Gastroesophageal sphincter (tissue), 3 donors: ENCODE measurements around the gene SPATA16.

Experiments used
- EP300 ChIP-seq: sonication (generic); formaldehyde crosslinking; IDR thresholded peaks from one replicate; pipeline ENCODE4 v1.6.1; 2017; ENCODE audit warnings: antibody characterized with exemption, mild to moderate bottlenecking
- TF ChIP-seq, protein P1 (sequence below), 4 experiments: fragments of 200-600 bp in 2 of 4; fragments of 450-650 bp in 2 of 4; sonication (generic) in 1 of 4; IDR thresholded peaks; one replicate each; pipeline ENCODE4 v1.5.1; 2017 to 2019; ENCODE audit warnings: antibody characterized with exemption in 4 of 4, mild to moderate bottlenecking in 2 of 4, moderate library complexity in 2 of 4

DNA sequence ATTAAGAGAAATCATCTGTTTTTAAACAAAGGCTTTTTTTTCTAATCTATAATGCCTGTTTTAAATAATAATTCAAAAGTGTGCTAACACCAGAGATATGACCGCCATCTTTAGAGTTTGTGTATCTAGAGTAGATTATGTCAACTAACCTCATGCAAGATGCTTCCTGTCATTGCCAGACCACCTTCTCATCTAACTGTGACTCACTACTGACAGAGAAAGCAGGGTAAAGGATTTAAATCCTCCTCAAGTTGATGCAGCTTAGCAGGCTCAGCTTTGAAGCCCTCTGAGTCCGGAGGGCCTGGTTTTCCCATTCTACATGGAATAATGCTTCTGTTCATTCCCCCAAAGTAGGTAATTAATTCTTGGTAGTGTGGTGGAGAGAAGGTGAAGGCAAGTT lies 282.0 kb downstream of the SPATA16 start:
- TF ChIP-seq, protein P1, sequence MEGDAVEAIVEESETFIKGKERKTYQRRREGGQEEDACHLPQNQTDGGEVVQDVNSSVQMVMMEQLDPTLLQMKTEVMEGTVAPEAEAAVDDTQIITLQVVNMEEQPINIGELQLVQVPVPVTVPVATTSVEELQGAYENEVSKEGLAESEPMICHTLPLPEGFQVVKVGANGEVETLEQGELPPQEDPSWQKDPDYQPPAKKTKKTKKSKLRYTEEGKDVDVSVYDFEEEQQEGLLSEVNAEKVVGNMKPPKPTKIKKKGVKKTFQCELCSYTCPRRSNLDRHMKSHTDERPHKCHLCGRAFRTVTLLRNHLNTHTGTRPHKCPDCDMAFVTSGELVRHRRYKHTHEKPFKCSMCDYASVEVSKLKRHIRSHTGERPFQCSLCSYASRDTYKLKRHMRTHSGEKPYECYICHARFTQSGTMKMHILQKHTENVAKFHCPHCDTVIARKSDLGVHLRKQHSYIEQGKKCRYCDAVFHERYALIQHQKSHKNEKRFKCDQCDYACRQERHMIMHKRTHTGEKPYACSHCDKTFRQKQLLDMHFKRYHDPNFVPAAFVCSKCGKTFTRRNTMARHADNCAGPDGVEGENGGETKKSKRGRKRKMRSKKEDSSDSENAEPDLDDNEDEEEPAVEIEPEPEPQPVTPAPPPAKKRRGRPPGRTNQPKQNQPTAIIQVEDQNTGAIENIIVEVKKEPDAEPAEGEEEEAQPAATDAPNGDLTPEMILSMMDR (IDR thresholded peaks at IDR 0.05): no peak
- no peak for TF ChIP-seq EP300
